Pancreas (tissue), 10 donors: ENCODE measurements around the gene PRKACB. TPM values are rescaled to one million over a fixed set of nuclear protein-coding genes. Genes with fewer than 3 reads are reported as not detected.
A peak's percentile ranks its signal among the peaks of the same experiment; 100 is the strongest.

Experiments used
- ATAC-seq, 4 donors: fragments of 200-7000 bp; cut with Tn5 transposase; one replicate each; pipeline versions ENCODE4 v1.8.0 to v1.9.1; 2020; ENCODE audit warnings: mild to moderate bottlenecking in 4 of 4, moderate library complexity in 4 of 4
- DNase-seq, 6 donors: peaks; one replicate each; pipeline ENCODE4 v3.0.0-alpha.2; 2020
- FAIRE-seq: peaks from 2 replicates; lab custom pipeline; 2012; peaks lifted over from hg19 to GRCh38; lab: Jason Lieb, UNC
- H3K27ac ChIP-seq, 4 donors: fragments of 200-600 bp; sonication (generic); 1 replicate in 3 of 4; 2 replicates in 1 of 4; pipeline versions ENCODE4 v1.5.0 to v1.8.0; 2020
- H3K27me3 ChIP-seq, 4 donors: fragments of 200-600 bp; one replicate each; pipeline ENCODE4 v1.8.0; 2021
- H3K36me3 ChIP-seq, 3 donors: fragments of 200-600 bp; sonication (generic) in 1 of 3; one replicate each; pipeline versions ENCODE4 v1.5.0 to v1.8.0; 2020 to 2021
- H3K4me1 ChIP-seq, 3 donors: fragments of 200-600 bp; one replicate each; pipeline ENCODE4 v1.8.0; 2021
- H3K4me3 ChIP-seq, 4 donors: fragments of 200-600 bp; sonication (generic) in 2 of 4; one replicate each; pipeline versions ENCODE4 v1.5.0 to v1.8.0; 2020 to 2021
- H3K9me3 ChIP-seq, 4 donors: fragments of 200-600 bp; one replicate each; pipeline ENCODE4 v1.8.0; 2021
- CTCF ChIP-seq, 4 donors: fragments of 200-600 bp; sonication (generic) in 3 of 4; IDR thresholded peaks; one replicate each; pipeline versions ENCODE4 v1.5.0 to v1.8.0; 2021; ENCODE audit warnings: antibody characterized with exemption in 4 of 4
- WGBS, 2 donors: extraction: QIAGEN DNeasy Blood & Tissue Kit; methylation state at CpG; one replicate each; pipeline ENCODE4 v1.1.7; 2013; 5-methylcytosine and 5-hydroxymethylcytosine counted together
- intact Hi-C, 3 donors: fragments of 100-400 bp; cut with DNase I; formaldehyde crosslinking; loops; one replicate each; pipeline versions ENCODE4 v1.11.1 to v1.14.2; 2022
- polyA plus RNA-seq, 2 donors: library from polyadenylated mRNA; stranded (reverse); fragments of 200-250 nt; gene quantifications; one replicate each; pipeline ENCODE4 v1.2.3, GENCODE V29; 2013
- total RNA-seq, 6 donors: library from RNA; stranded (reverse); fragmentation: NEBNext Ultra II Directional in 4 of 6; extraction: Animal tissue kit (Norgen Biotek cat#: 25700) in 4 of 6; gene quantifications; one replicate each; pipeline versions ENCODE4 v1.2.1 to v1.2.4, GENCODE V29; 2021 to 2023
- donor health status: healthy with polysubstance abuse.
- donor health status: DM: no; HTN: no; CAD: no; lungs with moderate emphysema.
- donor health status: DM: no; HTN: no; CAD: no.
- donor health status: control.
- donor health status: control.
- donor health status: Bipolar disorder and iron deficiency.
- donor health status: DM: yes; HTN: yes; CAD: no.
- donor health status: DM: no; HTN: no; CAD: no.
- donor health status: DM: no; HTN: no; CAD: no.
- donor health status: DM: yes; HTN: yes; CAD: no.

PRKACB gene
- total and polyA plus RNA-seq, 8 donors: 7.3 to 29.7 (median 14.0) TPM

DNA sequence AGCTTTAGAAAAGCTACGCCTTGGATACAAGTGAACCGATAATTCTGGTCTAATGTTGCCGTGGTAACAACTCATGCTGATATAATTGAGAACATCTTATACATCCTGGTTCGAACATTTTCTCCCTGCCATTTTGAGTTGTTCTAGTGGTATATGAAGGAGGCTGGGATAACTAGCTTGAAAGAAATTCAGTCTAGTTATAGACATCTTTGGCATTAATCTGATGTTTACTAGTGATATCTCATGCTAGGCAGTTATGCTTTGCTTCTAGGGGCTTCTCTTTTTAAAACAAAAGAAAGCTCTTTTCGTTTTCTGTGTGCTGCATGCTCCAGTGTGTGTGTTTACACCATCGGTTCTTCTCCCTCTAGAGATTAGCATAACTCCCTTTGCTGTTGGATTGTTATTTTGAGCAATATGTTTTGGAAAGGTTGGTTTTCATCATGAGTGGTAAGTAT, 20.5 kb downstream of the PRKACB start:
- Histone ChIP-seq H3K4me3 (peak overlapping the region in 1 of 4 donors; percentile 5), H3K9me3 (no peaks in the 10 kb centered on the region), H3K4me1 (no peaks in the 10 kb centered on the region), H3K36me3 (no peaks in the 10 kb centered on the region), H3K27ac (no peak overlapping the region), H3K27me3 (no peaks in the 10 kb centered on the region)
- ATAC-seq: peak in 2 of 4 donors; percentile 28 to 51
- no peak for TF ChIP-seq CTCF (IDR thresholded peaks at IDR 0.05)
- no peak for DNase-seq
- WGBS, 2 donors: 78 to 85% methylated on average over 6 of the region's 6 CpGs
- intact Hi-C loops: no loop called here
- peak; percentile 32 for FAIRE-seq

GRCh38 chr1:84165601-84166000, 21.5 kb downstream of the PRKACB start:
- intact Hi-C loops: no loop called here
- ATAC-seq: no peak
- WGBS, 2 donors: 84 to 97% methylated on average over 1 of the region's 1 CpG
- Histone ChIP-seq H3K4me1 (no peaks in the 10 kb centered on the region), H3K9me3 (no peaks in the 10 kb centered on the region), H3K27me3 (no peaks in the 10 kb centered on the region), H3K36me3 (no peaks in the 10 kb centered on the region), H3K27ac (no peak overlapping the region), H3K4me3 (no peak overlapping the region)
- no peak for FAIRE-seq
- no peak for TF ChIP-seq CTCF (IDR thresholded peaks at IDR 0.05)
- DNase-seq: no peak

DNA sequence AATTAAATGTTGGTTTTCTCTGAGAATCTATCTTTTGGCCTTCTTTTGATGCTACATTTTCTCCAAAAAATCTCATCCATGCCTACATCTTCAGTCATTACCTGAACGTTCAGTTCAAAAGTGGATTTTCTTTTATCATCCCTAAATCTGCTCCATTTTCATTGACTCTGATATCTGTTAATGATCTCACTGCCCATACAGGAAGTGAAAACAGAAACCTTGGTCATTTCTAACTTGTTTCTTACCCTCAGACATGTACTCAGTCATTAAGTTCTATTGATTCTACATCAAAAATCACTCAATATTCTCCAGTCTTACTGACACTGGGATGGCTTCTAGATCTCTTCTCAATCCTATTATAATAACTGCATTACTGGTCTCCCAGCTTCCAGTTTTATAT, 22.7 kb downstream of the PRKACB start:
- no peaks in the 10 kb centered on the region for H3K27me3 ChIP-seq
- FAIRE-seq (no peak), DNase-seq (no peak), ATAC-seq (peak in 1 of 4 donors; percentile 18)
- 76 to 77% methylated on average over 1 of the region's 1 CpG for WGBS, 2 donors
- no peak overlapping the region for H3K4me3 ChIP-seq
- intact Hi-C loops: no loop called here
- H3K27ac ChIP-seq: no peak overlapping the region
- H3K9me3 ChIP-seq: no peaks in the 10 kb centered on the region
- no peaks in the 10 kb centered on the region for H3K4me1 ChIP-seq
- no peaks in the 10 kb centered on the region for H3K36me3 ChIP-seq
- no peak for TF ChIP-seq CTCF (IDR thresholded peaks at IDR 0.05)

GRCh38 chr1:84168783-84169182, 24.7 kb downstream of the PRKACB start:
- DNase-seq (no peak), ATAC-seq (no peak)
- 91 to 93% methylated on average over 2 of the region's 2 CpGs for WGBS, 2 donors

More at GRCh38 chr1:84168783-84169182, 24.7 kb downstream of the PRKACB start:
- Histone ChIP-seq H3K27ac (no peak overlapping the region), H3K4me3 (no peak overlapping the region), H3K36me3 (no peaks in the 10 kb centered on the region), H3K4me1 (peaks cover 0 to 1% (median 0%) of the 10 kb centered on the region in 3 donors), H3K9me3 (no peaks in the 10 kb centered on the region), H3K27me3 (no peaks in the 10 kb centered on the region)
- no peak for FAIRE-seq
- intact Hi-C loops: no loop called here
- no peak for TF ChIP-seq CTCF (IDR thresholded peaks at IDR 0.05)
